GM21423 (cell line): ENCODE results near the gene WDR88.
"Not testable (repeated sequence)": the region's sequence is repeated elsewhere in the genome, so short reads cannot be mapped to it uniquely, and the experiment has no call there.

Experiments
- ATAC-seq: cut with Tn5 transposase; IDR thresholded peaks from one replicate; pipeline ENCODE4 v1.9.1; 2021; ENCODE audit warnings: mild to moderate bottlenecking, moderate library complexity; ENCODE audit not compliant: unreplicated experiment

Gene WDR88

DNA sequence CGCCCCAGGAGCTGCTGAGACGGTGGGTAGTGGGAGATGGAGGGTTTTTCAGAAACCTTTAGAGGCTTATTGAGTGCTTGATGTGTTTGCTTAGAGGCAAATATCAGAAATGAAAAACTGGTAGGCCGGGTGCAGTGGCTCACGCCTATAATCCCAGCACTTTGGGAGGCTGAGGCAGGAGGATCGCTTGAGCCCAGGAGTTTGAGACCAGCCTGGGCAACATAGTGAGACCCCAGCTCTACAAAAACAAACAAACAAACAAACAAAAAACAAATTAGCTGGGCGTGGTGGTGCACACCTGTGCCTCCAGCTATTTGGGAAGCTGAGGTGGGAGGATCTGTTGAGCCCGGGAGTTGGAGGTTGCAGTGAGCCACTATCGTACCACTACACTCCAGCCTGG lies 5.2 kb upstream of the WDR88 start:
- ATAC-seq: not testable (repeated sequence)

GRCh38 chr19:33129901-33130300 lies 2.0 kb upstream of the WDR88 start:
- no peak for ATAC-seq

GRCh38 chr19:33130433-33130832 lies 1.5 kb upstream of the WDR88 start:
- no peak for ATAC-seq

DNA sequence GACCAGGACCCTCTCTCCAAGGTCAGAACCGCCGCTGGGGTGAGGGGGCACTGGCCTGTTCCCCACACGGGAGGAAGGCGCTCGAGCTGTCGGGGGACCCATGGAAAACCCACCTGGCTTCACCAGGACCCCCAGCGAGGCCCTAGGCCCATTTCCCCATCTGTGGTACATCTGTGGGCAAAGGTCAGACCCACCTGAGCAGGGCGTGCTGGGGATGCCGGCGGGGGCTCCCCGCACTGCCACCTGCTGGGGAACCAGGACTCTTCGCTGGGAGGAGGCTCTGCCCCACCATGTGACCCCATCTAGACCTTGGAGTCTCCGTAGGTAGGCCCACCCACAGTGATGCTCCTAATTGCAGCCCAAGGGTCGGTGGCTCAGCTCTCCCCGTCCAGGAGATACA lies 511 bp downstream of the WDR88 start:
- ATAC-seq: no peak

DNA sequence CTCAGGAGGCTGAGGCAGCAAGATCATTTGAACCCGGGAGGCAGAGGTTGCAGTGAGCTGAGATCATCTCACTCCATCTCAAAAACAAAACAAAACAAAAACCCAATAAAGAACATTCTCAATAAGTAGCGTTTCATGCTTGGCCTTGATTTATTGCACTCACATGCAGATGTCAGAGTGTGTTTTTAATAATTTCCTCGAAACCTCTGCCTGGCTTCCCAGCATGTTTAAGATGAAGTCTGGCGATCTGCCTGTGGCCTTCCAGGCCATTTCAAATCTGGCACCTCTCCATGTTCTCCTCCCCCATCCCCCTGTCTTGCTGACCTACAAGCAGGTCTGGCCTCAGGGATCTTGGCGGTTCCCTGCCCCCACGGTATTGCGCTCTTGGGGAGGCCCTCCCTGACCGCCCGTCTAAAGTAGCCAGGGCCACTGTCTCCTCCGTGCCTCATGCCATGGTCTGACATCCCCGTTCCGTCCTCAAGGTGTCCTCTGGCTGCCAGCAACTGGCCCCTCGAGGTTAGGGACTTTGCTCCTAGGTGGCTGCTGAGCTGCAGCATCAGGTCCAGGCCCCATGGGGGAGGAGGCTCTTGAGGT lies 1.6 kb downstream of the WDR88 start:
- no peak for ATAC-seq

GRCh38 chr19:33134571-33135041 lies 2.7 kb downstream of the WDR88 start:
- ATAC-seq: no peak

DNA sequence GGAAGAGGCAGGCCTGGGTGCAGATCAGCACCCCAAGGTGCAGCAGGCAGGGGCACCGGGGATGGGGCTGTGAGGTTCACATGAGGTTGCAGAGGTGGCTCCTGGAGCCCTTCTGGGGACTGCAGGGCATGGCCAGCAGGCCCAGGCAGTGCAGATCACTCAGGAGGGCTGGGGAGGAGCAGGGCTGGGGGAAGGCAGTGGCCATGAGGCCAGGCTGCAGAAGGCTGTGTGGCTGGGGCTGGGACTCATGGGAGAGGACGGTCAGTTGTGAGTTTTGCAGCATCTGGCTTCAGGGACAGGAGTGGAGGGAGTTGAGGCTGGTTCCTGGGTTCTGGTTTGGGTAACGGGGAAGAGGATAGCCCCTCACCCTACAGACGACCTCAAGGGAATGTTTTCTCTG lies 7.3 kb downstream of the WDR88 start:
- ATAC-seq: no peak

GRCh38 chr19:33143897-33144405 lies 12.0 kb downstream of the WDR88 start:
- ATAC-seq: no peak

- no peak for ATAC-seq
These were observed 14.3 kb downstream of the WDR88 start for GRCh38 chr19:33146209-33146608.

DNA sequence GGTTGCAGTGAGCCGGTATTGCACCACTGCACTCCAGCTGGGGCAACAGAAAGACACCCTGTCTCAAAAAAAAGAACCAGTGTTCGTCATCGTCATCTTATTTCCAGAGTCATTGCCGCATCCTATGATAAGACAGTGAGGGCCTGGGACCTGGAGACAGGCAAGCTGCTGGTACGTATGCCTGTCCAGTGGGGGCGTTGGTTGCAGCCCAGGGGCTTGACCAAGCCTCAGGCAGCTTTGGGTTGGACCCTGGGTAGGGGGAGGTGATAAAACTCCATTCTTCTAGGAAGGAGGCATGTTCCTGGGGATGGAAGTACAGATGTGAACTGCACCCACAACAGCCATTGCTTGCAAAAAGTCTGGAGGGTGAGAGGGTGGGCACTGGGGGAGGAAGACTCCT lies 15.6 kb downstream of the WDR88 start:
- no peak for ATAC-seq

- no peak for ATAC-seq
These were observed 19.1 kb downstream of the WDR88 start for GRCh38 chr19:33150852-33151518.

GRCh38 chr19:33152176-33152575 lies 20.3 kb downstream of the WDR88 start:
- no peak for ATAC-seq

- ATAC-seq: not testable (repeated sequence)
These were observed 20.7 kb downstream of the WDR88 start for GRCh38 chr19:33152625-33153024.

GRCh38 chr19:33154313-33154712 lies 22.4 kb downstream of the WDR88 start:
- ATAC-seq: not testable (repeated sequence)

GRCh38 chr19:33156334-33156733 lies 24.4 kb downstream of the WDR88 start:
- no peak for ATAC-seq

- ATAC-seq: no peak
These were observed 26.0 kb downstream of the WDR88 start for GRCh38 chr19:33157906-33158305.

DNA sequence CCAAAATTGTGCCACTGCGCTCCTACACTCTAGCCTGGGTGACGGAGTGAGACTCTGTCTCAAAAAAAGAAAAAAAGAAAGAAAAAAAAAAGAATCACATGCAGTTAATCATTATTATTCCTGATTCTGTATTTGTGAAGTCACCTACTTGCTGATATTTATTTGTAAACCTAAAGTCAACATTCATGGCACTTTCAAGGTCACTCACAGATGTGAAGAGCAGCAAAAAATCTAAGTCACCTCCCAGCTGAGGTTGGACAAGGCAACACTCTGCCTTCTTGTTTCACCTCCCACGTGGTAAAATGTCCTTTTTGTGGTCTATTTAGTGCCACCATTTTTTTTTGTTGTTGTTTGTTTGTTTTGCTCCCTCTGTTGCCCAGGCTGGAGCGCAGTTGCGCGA lies 26.5 kb downstream of the WDR88 start:
- ATAC-seq: no peak

DNA sequence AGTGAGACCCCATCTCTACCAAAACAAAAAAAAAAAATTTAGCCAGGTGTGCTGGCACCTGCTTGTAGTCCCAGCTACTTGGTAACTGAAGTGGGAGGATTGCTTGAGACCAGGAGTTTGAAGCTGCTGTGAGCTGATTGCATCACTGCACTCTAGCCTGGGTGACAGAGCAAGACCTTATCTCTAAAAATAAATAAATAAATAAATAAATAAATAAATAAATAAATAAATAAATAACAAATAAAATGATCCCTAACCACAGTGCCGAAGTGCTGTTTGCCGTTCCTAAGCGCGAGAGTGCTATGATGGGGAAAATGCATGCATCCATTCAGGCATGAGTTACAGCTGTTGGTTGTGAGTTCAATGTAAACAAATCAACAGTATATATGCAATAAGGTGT lies 27.2 kb downstream of the WDR88 start:
- no peak for ATAC-seq

- ATAC-seq: no peak
These were observed 28.0 kb downstream of the WDR88 start for GRCh38 chr19:33159893-33160292.

- ATAC-seq: no peak
These were observed 29.3 kb downstream of the WDR88 start for GRCh38 chr19:33161201-33161600.

DNA sequence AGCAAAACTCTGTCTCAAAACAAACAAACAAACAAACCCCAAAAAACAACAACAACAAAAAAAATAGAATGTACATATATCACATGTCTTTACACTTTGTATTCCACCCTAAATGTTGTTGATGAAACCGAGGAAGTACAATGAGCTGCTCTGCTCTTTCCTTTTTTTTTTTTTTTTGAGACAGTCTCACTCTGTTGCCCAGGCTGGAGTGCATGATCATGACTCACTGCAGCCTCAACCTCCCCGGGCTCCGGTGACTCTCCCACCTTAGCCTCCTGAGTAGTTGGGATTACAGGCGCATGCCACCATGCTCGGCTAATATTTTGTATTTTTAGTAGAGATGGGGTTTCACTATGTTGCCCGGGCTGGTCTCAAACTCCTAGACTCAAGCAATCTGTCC lies 31.6 kb downstream of the WDR88 start:
- ATAC-seq: no peak

- not testable (repeated sequence) for ATAC-seq
These were observed 34.1 kb downstream of the WDR88 start for GRCh38 chr19:33166037-33166436.

GRCh38 chr19:33167438-33167837 lies 35.5 kb downstream of the WDR88 start:
- no peak for ATAC-seq
